ENCODE data around the gene ARL11. TPM values are rescaled to one million over a fixed set of nuclear protein-coding genes. Genes with fewer than 3 reads are reported as not detected.
A peak's percentile ranks its signal among the peaks of the same experiment; 100 is the strongest.

Gene ARL11
- total and polyA plus RNA-seq, 2 of the 4 experiments (the other 2 are of a cell fraction) = not detected

DNA sequence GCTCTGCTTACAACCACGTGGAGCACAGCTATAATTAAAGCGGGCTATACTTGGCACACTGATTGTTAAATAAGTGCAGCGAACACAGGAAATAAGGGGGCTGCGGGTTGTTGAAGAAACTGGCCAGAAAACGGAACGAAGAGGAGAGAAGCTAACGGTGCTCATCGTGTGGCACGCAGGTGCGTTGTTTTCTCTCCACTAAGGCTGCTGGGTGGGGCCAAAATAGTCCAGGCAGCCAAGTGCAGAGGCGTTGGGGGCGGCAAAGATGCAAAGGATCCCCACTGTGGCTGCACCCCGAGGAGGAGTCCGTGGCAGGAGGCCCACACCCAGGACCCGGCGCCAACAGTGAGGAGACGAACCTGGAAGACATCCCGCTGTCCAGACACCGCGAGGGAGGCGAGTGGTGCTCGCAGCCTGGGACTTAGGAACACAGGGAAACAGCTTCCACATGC lies 8.1 kb upstream of the ARL11 start:
- Histone ChIP-seq H3K4me3 (ENCODE audit: insufficient read depth, low read depth, low read length) (no peak overlapping the region), H2BK5ac (ENCODE audit: low read depth, low read length, poor library complexity, severe bottlenecking) (no peak overlapping the region), H3K36me3 (ENCODE audit: control insufficient read depth, insufficient read depth, low read length) (no peaks in the 10 kb centered on the region), H4K20me1 (ENCODE audit: insufficient read depth, low read length) (no peaks in the 10 kb centered on the region), H4K91ac (ENCODE audit: insufficient read depth, low read depth, low read length) (no peak overlapping the region), H3K27ac (ENCODE audit: insufficient read depth, low read length) (no peak overlapping the region), H2AK9ac (replicated peaks; ENCODE audit: low read depth, low read length, poor library complexity) (no peak overlapping the region), H2BK120ac (ENCODE audit: low read depth, low read length) (no peak overlapping the region), H3K79me1 (ENCODE audit: low read depth in 1 of 2, low read length in 2 of 2) (no peaks in the 10 kb centered on the region), H4K5ac (ENCODE audit: low read depth, low read length) (no peak overlapping the region), H3K4me2 (ENCODE audit: low read depth, low read length) (no peak overlapping the region), H3K4ac (ENCODE audit: low read depth, low read length) (no peak overlapping the region), H3K23ac (ENCODE audit: low read depth, low read length) (no peak overlapping the region), H2AK5ac (ENCODE audit: low read depth, low read length) (no peak overlapping the region), H3K9ac (ENCODE audit: low read depth, low read length) (no peak overlapping the region), H3K27me3 (ENCODE audit: control insufficient read depth, insufficient read depth, low read length) (no peaks in the 10 kb centered on the region), H3K9me1 (ENCODE audit: insufficient read depth, low read length) (peaks cover 4% of the 10 kb centered on the region; the same call in 1 of the 2 replicates), H2BK15ac (ENCODE audit: low read depth, low read length) (no peak overlapping the region), H3K56ac (ENCODE audit: extremely low read depth, insufficient read depth, low read length) (no peak overlapping the region), H3K14ac (replicated peaks; ENCODE audit: low read depth, low read length) (no peak overlapping the region), H4K8ac (ENCODE audit: low read depth in 2 of 2, low read length in 2 of 2) (no peak overlapping the region), H3K9me3 (ENCODE audit: control insufficient read depth, insufficient read depth, low read length) (no peaks in the 10 kb centered on the region), H3K18ac (ENCODE audit: low read depth, low read length) (no peak overlapping the region), H2AFZ (replicated peaks; ENCODE audit: low read length, poor library complexity) (peak overlapping the region; percentile 63), H3K4me1 (ENCODE audit: control insufficient read depth, insufficient read depth, low read length) (peaks cover 10% of the 10 kb centered on the region; the same call in 1 of the 2 replicates), H2BK20ac (ENCODE audit: low read depth, low read length) (no peak overlapping the region)
- TF ChIP-seq RFX5 (IDR thresholded peaks at IDR 0.05; ENCODE audit: low read depth, low read length) (no peak), CEBPB (IDR thresholded peaks at IDR 0.05; ENCODE audit: low read depth, low read length) (no peak), NFE2L2 (IDR thresholded peaks at IDR 0.05; ENCODE audit: low read depth, low read length) (no peak), RCOR1 (IDR thresholded peaks at IDR 0.05; ENCODE audit: insufficient replicate concordance, low read length) (no peak), RAD21 (IDR thresholded peaks at IDR 0.05; ENCODE audit: low read length) (no peak), BHLHE40 (IDR thresholded peaks at IDR 0.05; ENCODE audit: low read depth, low read length) (no peak), MAZ (IDR thresholded peaks at IDR 0.05; ENCODE audit: borderline replicate concordance, low read depth, low read length) (no peak), SMC3 (IDR thresholded peaks at IDR 0.05; ENCODE audit: low read depth, low read length) (no peak), POLR2A (IDR thresholded peaks at IDR 0.05; ENCODE audit: low read depth, low read length) (no peak), MAFK (IDR thresholded peaks at IDR 0.05; ENCODE audit: low read depth, low read length) (no peak), MXI1 (IDR thresholded peaks at IDR 0.05; ENCODE audit: borderline replicate concordance, low read depth, low read length) (no peak), FOS (IDR thresholded peaks at IDR 0.05; ENCODE audit: low read depth, low read length) (no peak), CHD1 (IDR thresholded peaks at IDR 0.05; ENCODE audit: low read depth, low read length) (no peak)
- TF ChIP-seq, protein P1, sequence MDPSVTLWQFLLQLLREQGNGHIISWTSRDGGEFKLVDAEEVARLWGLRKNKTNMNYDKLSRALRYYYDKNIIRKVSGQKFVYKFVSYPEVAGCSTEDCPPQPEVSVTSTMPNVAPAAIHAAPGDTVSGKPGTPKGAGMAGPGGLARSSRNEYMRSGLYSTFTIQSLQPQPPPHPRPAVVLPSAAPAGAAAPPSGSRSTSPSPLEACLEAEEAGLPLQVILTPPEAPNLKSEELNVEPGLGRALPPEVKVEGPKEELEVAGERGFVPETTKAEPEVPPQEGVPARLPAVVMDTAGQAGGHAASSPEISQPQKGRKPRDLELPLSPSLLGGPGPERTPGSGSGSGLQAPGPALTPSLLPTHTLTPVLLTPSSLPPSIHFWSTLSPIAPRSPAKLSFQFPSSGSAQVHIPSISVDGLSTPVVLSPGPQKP (IDR thresholded peaks at IDR 0.05; ENCODE audit: borderline replicate concordance, low read depth, low read length) = no peak
- TF ChIP-seq, protein P2, sequence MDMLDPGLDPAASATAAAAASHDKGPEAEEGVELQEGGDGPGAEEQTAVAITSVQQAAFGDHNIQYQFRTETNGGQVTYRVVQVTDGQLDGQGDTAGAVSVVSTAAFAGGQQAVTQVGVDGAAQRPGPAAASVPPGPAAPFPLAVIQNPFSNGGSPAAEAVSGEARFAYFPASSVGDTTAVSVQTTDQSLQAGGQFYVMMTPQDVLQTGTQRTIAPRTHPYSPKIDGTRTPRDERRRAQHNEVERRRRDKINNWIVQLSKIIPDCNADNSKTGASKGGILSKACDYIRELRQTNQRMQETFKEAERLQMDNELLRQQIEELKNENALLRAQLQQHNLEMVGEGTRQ (IDR thresholded peaks at IDR 0.05; ENCODE audit: low read depth, low read length) = no peak
- TF ChIP-seq, protein P3, sequence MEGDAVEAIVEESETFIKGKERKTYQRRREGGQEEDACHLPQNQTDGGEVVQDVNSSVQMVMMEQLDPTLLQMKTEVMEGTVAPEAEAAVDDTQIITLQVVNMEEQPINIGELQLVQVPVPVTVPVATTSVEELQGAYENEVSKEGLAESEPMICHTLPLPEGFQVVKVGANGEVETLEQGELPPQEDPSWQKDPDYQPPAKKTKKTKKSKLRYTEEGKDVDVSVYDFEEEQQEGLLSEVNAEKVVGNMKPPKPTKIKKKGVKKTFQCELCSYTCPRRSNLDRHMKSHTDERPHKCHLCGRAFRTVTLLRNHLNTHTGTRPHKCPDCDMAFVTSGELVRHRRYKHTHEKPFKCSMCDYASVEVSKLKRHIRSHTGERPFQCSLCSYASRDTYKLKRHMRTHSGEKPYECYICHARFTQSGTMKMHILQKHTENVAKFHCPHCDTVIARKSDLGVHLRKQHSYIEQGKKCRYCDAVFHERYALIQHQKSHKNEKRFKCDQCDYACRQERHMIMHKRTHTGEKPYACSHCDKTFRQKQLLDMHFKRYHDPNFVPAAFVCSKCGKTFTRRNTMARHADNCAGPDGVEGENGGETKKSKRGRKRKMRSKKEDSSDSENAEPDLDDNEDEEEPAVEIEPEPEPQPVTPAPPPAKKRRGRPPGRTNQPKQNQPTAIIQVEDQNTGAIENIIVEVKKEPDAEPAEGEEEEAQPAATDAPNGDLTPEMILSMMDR (conservative IDR thresholded peaks at IDR 0.05; ENCODE audit: low read depth, low read length) = no peak
- ChIA-PET POLR2A (ENCODE audit: unreplicated experiment) (no interaction called here), CTCF (no interaction called here)
- ATAC-seq (ENCODE audit: low read depth) (no peak), DNase-seq (no peak)
- in situ Hi-C loops (cut with MboI; ENCODE audit: low sequenced_read_pairs) = no loop called here
- WGBS, 2 experiments (ENCODE audit: extremely low coverage in 2 of 2, insufficient read length in 1 of 2) = 82% methylated on average over 13 of the region's 22 CpGs; no CpG with 5 or more reads in 1 of the 2 experiments
- intact Hi-C loops (cut with micrococcal nuclease) = no loop called here
- no TSS peak for BruUV-seq (replicated peaks)
- dilution Hi-C loops (cut with HindIII; ENCODE audit: low sequenced_read_pairs, unreplicated experiment) = no loop called here
